SU-DHL-6 (cell line): ENCODE measurements around the gene SLC35F4.
"Not testable (repeated sequence)": the region's sequence is repeated elsewhere in the genome, so short reads cannot be mapped to it uniquely, and the experiment has no call there.

Experiments
- EZH2phosphoT487 ChIP-seq: fragments of 200-600 bp; sonication (generic), shearing (Covaris generic); conservative IDR thresholded peaks from 2 replicates; pipeline ENCODE4 v1.6.1; 2018; ENCODE audit warnings: mild to moderate bottlenecking, antibody characterized with exemption, low read length, moderate library complexity, mixed read lengths
- TF ChIP-seq, protein P1 (sequence below): fragments of 200-600 bp; sonication (generic); IDR thresholded peaks from one replicate; pipeline ENCODE4 v1.5.1; 2017; ENCODE audit warnings: antibody characterized with exemption, mild to moderate bottlenecking, low read length, moderate library complexity; ENCODE audit not compliant: insufficient read depth, poor library complexity, severe bottlenecking

DNA sequence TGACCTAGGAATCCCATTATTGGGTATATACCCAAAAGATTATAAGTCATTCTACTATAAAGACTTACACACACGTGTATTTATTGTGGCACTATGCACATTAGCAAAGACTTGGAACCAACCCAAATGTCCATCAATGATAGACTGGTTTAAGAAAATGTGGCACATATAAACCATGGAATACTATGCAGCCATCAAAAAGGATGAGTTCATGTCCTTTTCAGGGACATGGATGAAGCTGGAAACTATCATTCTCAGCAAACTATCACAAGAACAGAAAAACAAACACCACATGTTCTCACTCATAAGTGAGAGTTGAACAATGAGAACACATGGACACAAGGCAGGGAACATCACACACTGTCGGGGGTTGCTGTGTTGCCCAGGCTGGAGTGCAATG lies 10.2 kb downstream of the SLC35F4 start:
- TF ChIP-seq, protein P1, sequence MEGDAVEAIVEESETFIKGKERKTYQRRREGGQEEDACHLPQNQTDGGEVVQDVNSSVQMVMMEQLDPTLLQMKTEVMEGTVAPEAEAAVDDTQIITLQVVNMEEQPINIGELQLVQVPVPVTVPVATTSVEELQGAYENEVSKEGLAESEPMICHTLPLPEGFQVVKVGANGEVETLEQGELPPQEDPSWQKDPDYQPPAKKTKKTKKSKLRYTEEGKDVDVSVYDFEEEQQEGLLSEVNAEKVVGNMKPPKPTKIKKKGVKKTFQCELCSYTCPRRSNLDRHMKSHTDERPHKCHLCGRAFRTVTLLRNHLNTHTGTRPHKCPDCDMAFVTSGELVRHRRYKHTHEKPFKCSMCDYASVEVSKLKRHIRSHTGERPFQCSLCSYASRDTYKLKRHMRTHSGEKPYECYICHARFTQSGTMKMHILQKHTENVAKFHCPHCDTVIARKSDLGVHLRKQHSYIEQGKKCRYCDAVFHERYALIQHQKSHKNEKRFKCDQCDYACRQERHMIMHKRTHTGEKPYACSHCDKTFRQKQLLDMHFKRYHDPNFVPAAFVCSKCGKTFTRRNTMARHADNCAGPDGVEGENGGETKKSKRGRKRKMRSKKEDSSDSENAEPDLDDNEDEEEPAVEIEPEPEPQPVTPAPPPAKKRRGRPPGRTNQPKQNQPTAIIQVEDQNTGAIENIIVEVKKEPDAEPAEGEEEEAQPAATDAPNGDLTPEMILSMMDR = not testable (repeated sequence)
- not testable (repeated sequence) for TF ChIP-seq EZH2phosphoT487
